K562 (cell line): ENCODE measurements around the gene TMEM163.

ENCODE experiments used
- ETV1 ChIP-seq: fragments of 450-650 bp; conservative IDR thresholded peaks from 2 replicates; pipeline ENCODE4 v1.6.1; 2016; ENCODE audit warnings: missing genetic modification characterization, control low read depth, low read depth, missing compliant biosample characterization
- FOXM1 ChIP-seq, 2 experiments: fragments of 450-650 bp in 1 of 2; sonication (generic) in 1 of 2; formaldehyde crosslinking in 1 of 2; IDR thresholded peaks; 2 replicates each; pipeline versions ENCODE4 v1.6.1 to v1.9.0; 2017 to 2022; ENCODE audit warnings: low read depth in 2 of 2, mild to moderate bottlenecking in 2 of 2, missing genetic modification reagents in 1 of 2, moderate library complexity in 1 of 2
- HDGF ChIP-seq: fragments of 450-650 bp; IDR thresholded peaks from 2 replicates; pipeline ENCODE4 v1.6.1; 2016
- IRF2 ChIP-seq: sonication (generic); formaldehyde crosslinking; IDR thresholded peaks from 2 replicates; pipeline ENCODE4 v1.8.1; 2022; ENCODE audit warnings: mild to moderate bottlenecking, missing genetic modification reagents
- POLR2A ChIP-seq: fragments of 450-650 bp; conservative IDR thresholded peaks from 2 replicates; pipeline ENCODE4 v1.6.1; 2016
- SREBF1 ChIP-seq: fragments of 150-350 bp; IDR thresholded peaks from 2 replicates; pipeline ENCODE4 v1.6.1; 2014; ENCODE audit warnings: antibody characterized with exemption, low read depth, low read length, borderline replicate concordance

DNA sequence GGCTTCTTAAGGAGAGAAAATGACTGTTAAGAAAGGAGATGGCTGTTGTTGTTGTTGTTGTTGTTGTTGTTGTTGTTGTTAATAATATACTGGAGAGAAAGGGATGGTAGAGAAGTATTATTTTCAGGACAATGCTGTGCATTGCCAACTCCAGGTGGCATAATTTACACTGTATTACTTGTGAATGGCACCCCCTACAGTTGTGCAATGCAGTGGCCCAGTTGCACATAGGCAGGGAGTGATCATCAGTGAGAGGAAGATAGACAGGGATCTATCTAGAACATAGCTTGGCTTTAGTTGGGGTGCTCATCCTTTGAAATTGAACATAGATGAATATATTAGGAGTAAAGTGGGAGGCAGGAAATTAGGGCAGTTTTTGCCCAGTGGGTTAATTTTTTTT is 47.2 kb upstream of the TMEM163 start:
- no peak for TF ChIP-seq POLR2A
- TF ChIP-seq IRF2, result no peak
- no peak for TF ChIP-seq ETV1 (tag)
- no peak for TF ChIP-seq SREBF1
- TF ChIP-seq HDGF, result no peak
- no peak for TF ChIP-seq FOXM1 (IDR thresholded peaks at IDR 0.05; ENCODE audit: low read depth)
- TF ChIP-seq FOXM1 (CRISPR knock-in tag; IDR thresholded peaks at IDR 0.05; ENCODE audit: low read depth), result no peak
